ENCODE results near the gene HPS3. TPM values are rescaled to one million over a fixed set of nuclear protein-coding genes. Genes with fewer than 3 reads are reported as not detected.
A peak's percentile ranks its signal among the peaks of the same experiment; 100 is the strongest.

HPS3 gene
- total RNA-seq, 4 donors from 2014 or later, result 7.3 to 15.8 (median 11.8) TPM

- DNase-seq (ENCODE audit: low spot score in 2 of 2), result no peak
- WGBS, result 87% methylated on average over 3 of the region's 3 CpGs
- TF ChIP-seq POLR2A (IDR thresholded peaks at IDR 0.05), result no peak
- TF ChIP-seq EP300 (IDR thresholded peaks at IDR 0.05), result no peak
- TF ChIP-seq CTCF (IDR thresholded peaks at IDR 0.05), result no peak
- no peak for TF ChIP-seq POLR2AphosphoS5 (IDR thresholded peaks at IDR 0.05)
- Histone ChIP-seq H3K9me3 (no peaks in the 10 kb centered on the region), H3K36me3 (peaks cover 55% of the 10 kb centered on the region), H3K4me1 (peaks cover 8% of the 10 kb centered on the region), H3K27me3 (no peaks in the 10 kb centered on the region), H3K4me3 (no peak overlapping the region), H3K27ac (no peak overlapping the region)
Observed at GRCh38 chr3:149174901-149175300, 45.5 kb downstream of the HPS3 start.

- Histone ChIP-seq H3K4me3 (no peak overlapping the region), H3K27me3 (no peaks in the 10 kb centered on the region), H3K27ac (no peak overlapping the region), H3K36me3 (peaks cover 36% of the 10 kb centered on the region), H3K9me3 (no peaks in the 10 kb centered on the region), H3K4me1 (peaks cover 8% of the 10 kb centered on the region)
- DNase-seq (ENCODE audit: low spot score in 2 of 2), result no peak
- WGBS, result 100% methylated on average over 1 of the region's 1 CpG
- no peak for TF ChIP-seq CTCF (IDR thresholded peaks at IDR 0.05)
- no peak for TF ChIP-seq POLR2A (IDR thresholded peaks at IDR 0.05)
- no peak for TF ChIP-seq POLR2AphosphoS5 (IDR thresholded peaks at IDR 0.05)
- no peak for TF ChIP-seq EP300 (IDR thresholded peaks at IDR 0.05)
Observed at GRCh38 chr3:149177122-149177521, 47.7 kb downstream of the HPS3 start.

- H3K27me3 ChIP-seq, result no peaks in the 10 kb centered on the region
- peaks cover 15% of the 10 kb centered on the region for H3K36me3 ChIP-seq
- no peak overlapping the region for H3K4me3 ChIP-seq
- H3K27ac ChIP-seq, result peak overlapping the region; percentile 68
- TF ChIP-seq POLR2A (IDR thresholded peaks at IDR 0.05) (no peak), EP300 (IDR thresholded peaks at IDR 0.05) (no peak), POLR2AphosphoS5 (IDR thresholded peaks at IDR 0.05) (no peak), CTCF (IDR thresholded peaks at IDR 0.05) (no peak)
- peaks cover 8% of the 10 kb centered on the region for H3K4me1 ChIP-seq
- 71% methylated on average over 1 of the region's 1 CpG for WGBS
- no peak for DNase-seq (ENCODE audit: low spot score in 2 of 2)
- H3K9me3 ChIP-seq, result no peaks in the 10 kb centered on the region
Observed at GRCh38 chr3:149179220-149179619, 49.8 kb downstream of the HPS3 start.

GRCh38 chr3:149180057-149180573, 50.7 kb downstream of the HPS3 start:
- H3K9me3 ChIP-seq, result no peaks in the 10 kb centered on the region
- H3K36me3 ChIP-seq, result peaks cover 13% of the 10 kb centered on the region
- DNase-seq (ENCODE audit: low spot score in 2 of 2), result peak; percentile 89 to 93
- 42% methylated on average over 7 of the region's 7 CpGs for WGBS
- no peak overlapping the region for H3K4me3 ChIP-seq
- no peaks in the 10 kb centered on the region for H3K27me3 ChIP-seq
- peak overlapping the region; percentile 68 for H3K27ac ChIP-seq
- H3K4me1 ChIP-seq, result peaks cover 8% of the 10 kb centered on the region
- TF ChIP-seq POLR2A (IDR thresholded peaks at IDR 0.05) (no peak), POLR2AphosphoS5 (IDR thresholded peaks at IDR 0.05) (peak in 2 of 3 donors; percentile 73 to 75)

GRCh38 chr3:149181182-149181581, 51.7 kb downstream of the HPS3 start:
- no peaks in the 10 kb centered on the region for H3K27me3 ChIP-seq
- peak overlapping the region; percentile 54 for H3K27ac ChIP-seq
- no peaks in the 10 kb centered on the region for H3K9me3 ChIP-seq
- 98% methylated on average over 2 of the region's 2 CpGs for WGBS
- H3K36me3 ChIP-seq, result peaks cover 8% of the 10 kb centered on the region
- no peak overlapping the region for H3K4me3 ChIP-seq
- no peak for DNase-seq (ENCODE audit: low spot score in 2 of 2)
- TF ChIP-seq CTCF (IDR thresholded peaks at IDR 0.05) (no peak), POLR2AphosphoS5 (IDR thresholded peaks at IDR 0.05) (no peak), EP300 (IDR thresholded peaks at IDR 0.05) (no peak), POLR2A (IDR thresholded peaks at IDR 0.05) (no peak)
- H3K4me1 ChIP-seq, result peaks cover 8% of the 10 kb centered on the region

- WGBS, result 96% methylated on average over 2 of the region's 2 CpGs
- no peaks in the 10 kb centered on the region for H3K27me3 ChIP-seq
Observed at GRCh38 chr3:149186219-149186618, 56.8 kb downstream of the HPS3 start.

More at GRCh38 chr3:149186219-149186618, 56.8 kb downstream of the HPS3 start:
- no peak overlapping the region for H3K4me3 ChIP-seq
- no peaks in the 10 kb centered on the region for H3K36me3 ChIP-seq
- no peak for DNase-seq (ENCODE audit: low spot score in 2 of 2)
- H3K27ac ChIP-seq, result no peak overlapping the region
- H3K9me3 ChIP-seq, result no peaks in the 10 kb centered on the region
- no peaks in the 10 kb centered on the region for H3K4me1 ChIP-seq
- TF ChIP-seq POLR2AphosphoS5 (IDR thresholded peaks at IDR 0.05) (no peak), EP300 (IDR thresholded peaks at IDR 0.05) (no peak), CTCF (IDR thresholded peaks at IDR 0.05) (no peak), POLR2A (IDR thresholded peaks at IDR 0.05) (no peak)

Measured in suprapubic skin (tissue), 4 donors.